ENCODE measurements around the gene USP20.

Gene USP20

GRCh38 chr9:129871046-129871445 lies 35.8 kb downstream of the USP20 start:
- DNase-seq (ENCODE audit: low read depth): no peak
- TF ChIP-seq CTCF (IDR thresholded peaks at IDR 0.05; ENCODE audit: control insufficient read depth, insufficient read depth, low read depth, low read length, missing control alignments): no peak
- H3K4me3 ChIP-seq (ENCODE audit: control insufficient read depth, low read depth, low read length): no peak overlapping the region

DNA sequence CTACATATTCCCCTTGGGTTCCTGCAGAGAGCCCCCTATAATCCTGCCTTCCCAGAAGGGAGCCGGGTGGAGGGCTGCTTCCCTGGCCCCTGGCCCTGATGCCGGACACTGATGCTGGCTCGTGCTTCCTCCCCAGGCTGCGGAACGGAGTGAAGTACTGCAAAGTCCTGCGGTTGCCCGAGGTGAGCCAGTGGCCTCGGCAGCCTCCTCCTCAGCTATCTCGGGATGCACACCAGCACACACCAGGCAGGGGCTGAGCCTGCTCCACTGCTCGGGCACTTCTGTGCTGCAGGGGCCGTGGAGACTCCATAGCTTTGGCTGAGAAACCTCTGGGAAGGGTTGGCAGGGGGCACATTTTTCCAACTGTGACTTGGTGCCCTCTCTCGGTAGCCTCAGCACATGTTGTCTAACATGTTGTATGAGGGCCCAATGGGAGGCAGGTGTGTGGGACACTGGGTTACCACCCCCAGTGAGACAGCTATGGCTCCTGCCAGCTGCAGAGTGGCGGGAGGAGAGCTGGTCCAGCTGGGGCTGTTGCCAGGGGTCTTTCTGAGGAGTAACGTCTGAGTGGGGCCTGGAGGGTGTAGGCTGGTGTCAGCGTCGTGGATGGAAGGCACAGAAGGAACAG lies 38.4 kb downstream of the USP20 start:
- TF ChIP-seq CTCF (IDR thresholded peaks at IDR 0.05; ENCODE audit: control insufficient read depth, insufficient read depth, low read depth, low read length, missing control alignments): no peak
- DNase-seq (ENCODE audit: low read depth): no peak
- no peak overlapping the region for H3K4me3 ChIP-seq (ENCODE audit: control insufficient read depth, low read depth, low read length)

- no peak overlapping the region for H3K4me3 ChIP-seq (ENCODE audit: control insufficient read depth, low read depth, low read length)
- DNase-seq (ENCODE audit: low read depth): no peak
- TF ChIP-seq CTCF (IDR thresholded peaks at IDR 0.05; ENCODE audit: control insufficient read depth, insufficient read depth, low read depth, low read length, missing control alignments): no peak
Observed at GRCh38 chr9:129874261-129875101, 39.2 kb downstream of the USP20 start.

DNA sequence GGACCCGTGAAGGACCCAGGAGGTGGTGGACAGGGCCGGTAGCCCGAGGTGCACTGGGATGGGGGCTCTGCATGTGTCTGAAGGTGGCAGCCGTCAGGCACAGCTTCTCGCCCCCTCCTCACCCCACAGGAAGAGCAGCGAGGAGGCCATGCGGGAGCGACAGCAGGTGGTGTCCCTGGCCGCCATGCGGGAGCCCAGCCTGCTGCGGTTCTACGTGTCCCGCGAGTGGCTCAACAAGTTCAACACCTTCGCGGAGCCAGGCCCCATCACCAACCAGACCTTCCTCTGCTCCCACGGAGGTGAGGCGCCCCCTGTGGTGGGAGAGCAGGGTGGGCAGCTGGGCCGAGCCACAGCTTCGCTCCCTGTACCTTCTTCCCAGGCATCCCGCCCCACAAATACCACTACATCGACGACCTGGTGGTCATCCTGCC lies 39.9 kb downstream of the USP20 start:
- TF ChIP-seq CTCF (IDR thresholded peaks at IDR 0.05; ENCODE audit: control insufficient read depth, insufficient read depth, low read depth, low read length, missing control alignments): no peak
- no peak overlapping the region for H3K4me3 ChIP-seq (ENCODE audit: control insufficient read depth, low read depth, low read length)
- no peak for DNase-seq (ENCODE audit: low read depth)

DNA sequence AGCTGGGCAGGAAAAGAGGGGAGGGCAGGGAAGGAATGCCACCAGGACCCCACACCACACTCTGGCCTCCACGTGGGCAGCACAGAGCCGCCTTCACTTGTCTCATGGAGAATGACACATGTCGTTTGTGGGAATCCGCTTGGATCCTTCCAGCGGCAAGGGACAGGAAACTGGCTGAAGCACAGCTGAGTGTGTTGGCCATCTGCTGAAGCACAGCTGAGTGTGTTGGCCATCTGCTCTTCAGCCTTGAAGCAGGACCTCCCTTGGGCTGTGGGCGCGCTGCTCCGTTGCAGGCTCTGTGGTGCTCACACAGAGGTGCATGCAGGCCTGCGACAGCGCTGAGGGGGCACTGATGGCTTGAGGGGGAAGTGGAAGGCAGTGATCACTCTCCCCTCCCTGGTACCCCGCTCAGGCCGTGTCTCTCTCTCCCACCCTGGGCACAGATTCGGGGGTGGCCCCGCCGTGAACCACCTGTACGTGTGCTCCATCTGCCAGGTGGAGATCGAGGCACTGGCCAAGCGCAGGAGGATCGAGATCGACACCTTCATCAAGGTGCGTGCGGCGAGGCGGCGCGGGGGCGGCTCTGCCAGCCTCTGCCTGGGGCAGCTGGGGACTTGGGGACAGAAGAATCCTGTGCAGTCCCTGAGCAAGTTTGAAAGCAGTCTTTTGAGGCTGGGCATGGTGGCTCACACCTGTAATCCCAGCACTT lies 40.6 kb downstream of the USP20 start:
- H3K4me3 ChIP-seq (ENCODE audit: control insufficient read depth, low read depth, low read length): no peak overlapping the region
- no peak for TF ChIP-seq CTCF (IDR thresholded peaks at IDR 0.05; ENCODE audit: control insufficient read depth, insufficient read depth, low read depth, low read length, missing control alignments)
- no peak for DNase-seq (ENCODE audit: low read depth)

DNA sequence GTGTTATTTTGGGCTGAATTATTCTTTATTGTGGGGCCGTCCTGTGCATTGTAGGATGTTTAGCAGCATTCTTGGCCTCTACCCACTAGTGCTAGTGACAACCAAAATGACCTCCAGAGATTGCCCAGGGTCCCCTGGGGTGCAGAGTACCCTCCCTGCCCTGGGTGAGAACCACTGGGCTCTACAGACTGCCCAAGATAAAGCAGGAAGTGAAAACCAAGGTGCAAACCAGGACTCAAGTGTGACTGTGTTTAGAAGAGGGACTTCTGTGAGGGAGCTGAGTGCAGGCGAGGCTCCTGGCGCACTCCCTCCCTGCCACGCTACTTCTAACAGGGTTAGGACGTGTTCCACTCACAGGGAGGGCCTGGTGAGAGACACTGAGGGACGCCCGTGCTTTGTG lies 41.6 kb downstream of the USP20 start:
- TF ChIP-seq CTCF (IDR thresholded peaks at IDR 0.05; ENCODE audit: control insufficient read depth, insufficient read depth, low read depth, low read length, missing control alignments): no peak
- DNase-seq (ENCODE audit: low read depth): no peak
- H3K4me3 ChIP-seq (ENCODE audit: control insufficient read depth, low read depth, low read length): no peak overlapping the region

Measured in AG09309 (cell line).